K562 (cell line): ENCODE results near the gene RBM20. TPM values are rescaled to one million over a fixed set of nuclear protein-coding genes. Genes with fewer than 3 reads are reported as not detected.

Source experiments
- ATAC-seq: fragments of 200-7000 bp; cut with Tn5 transposase; 3 replicates; pipeline ENCODE4 v1.9.1; 2020; ENCODE audit warnings: moderate library complexity
- BruUV-seq: library from RNA; stranded (reverse); fragments of 400-500 nt; replicated peaks from 2 replicates; lab custom pipeline; 2021; lab: Mats Ljungman, UMichigan
- CTCF ChIA-PET: fragments of 300-600 bp; formaldehyde crosslinking; extraction: SDS; loops from one replicate; lab custom pipeline; 2021; ENCODE audit warnings: low intra/inter-chr PET ratio; lab: Yijun Ruan, JAX
- POLR2A ChIA-PET: fragments of 300-600, 350-650 bp; sonication (Branson Sonifier 250); formaldehyde crosslinking; extraction: SDS; loops from one replicate; lab custom pipeline; 2021; ENCODE audit warnings: antibody characterized with exemption, inconsistent platforms; lab: Yijun Ruan, JAX
- DNase-seq, 4 experiments: peaks; one replicate each; pipeline versions ENCODE4 v3.0.0 to v3.0.0-alpha.2; 2011 to 2018; ENCODE audit warnings: low spot score in 3 of 4, mixed read lengths in 3 of 4; ENCODE audit errors: extremely low read depth in 1 of 4
- FAIRE-seq: peaks from 2 replicates; lab custom pipeline; 2011; peaks lifted over from hg19 to GRCh38; lab: Jason Lieb, UNC
- H2AFZ ChIP-seq: 2 replicates; pipeline ENCODE4 v1.6.0; 2011; ENCODE audit warnings: low read depth, low read length, control low read depth, inconsistent platforms
- H3K27ac ChIP-seq: fragments of 200-600 bp; 3 replicates; pipeline ENCODE4 v1.8.0; 2011; ENCODE audit warnings: low read depth, mild to moderate bottlenecking, control low read depth, inconsistent platforms, low read length, moderate library complexity, mixed read lengths; ENCODE audit errors: extremely low read depth
- H3K27me3 ChIP-seq, 2 experiments: fragments of 300-600 bp in 1 of 2; 2 replicates in 1 of 2; 3 replicates in 1 of 2; pipeline versions ENCODE4 v1.6.0 to v1.8.0; 2011; ENCODE audit warnings: inconsistent platforms in 2 of 2, low read length in 2 of 2, mild to moderate bottlenecking in 1 of 2, mixed read lengths in 1 of 2, moderate library complexity in 1 of 2; ENCODE audit not compliant: control insufficient read depth in 2 of 2, insufficient read depth in 2 of 2
- H3K36me3 ChIP-seq: fragments of 300-600 bp; 3 replicates; pipeline ENCODE4 v1.8.0; 2011; ENCODE audit warnings: mild to moderate bottlenecking, low read length, inconsistent platforms; ENCODE audit not compliant: control insufficient read depth, insufficient read depth
- H3K4me1 ChIP-seq, 2 experiments: fragments of 200-600 bp in 1 of 2; replicated peaks in 1 of 2; 2 replicates in 1 of 2; 3 replicates in 1 of 2; pipeline versions ENCODE4 v1.5.1 to v1.8.0; 2011; ENCODE audit warnings: inconsistent platforms in 2 of 2, low read length in 2 of 2, mild to moderate bottlenecking in 1 of 2, mixed read lengths in 1 of 2, moderate library complexity in 1 of 2; ENCODE audit not compliant: control insufficient read depth in 2 of 2, insufficient read depth in 2 of 2
- H3K4me2 ChIP-seq: 2 replicates; pipeline ENCODE4 v1.6.1; 2011; ENCODE audit warnings: low read length, control low read depth, inconsistent platforms, mixed read lengths; ENCODE audit not compliant: insufficient read depth
- H3K4me3 ChIP-seq: fragments of 200-600 bp; sonication (generic), shearing (Covaris generic); 2 replicates; pipeline ENCODE4 v1.5.1; 2016; ENCODE audit warnings: control low read depth, inconsistent platforms
- H3K79me2 ChIP-seq: fragments of 200-600 bp; 3 replicates; pipeline ENCODE4 v1.8.0; 2011; ENCODE audit warnings: low read length, inconsistent platforms; ENCODE audit not compliant: control insufficient read depth, insufficient read depth
- H3K9ac ChIP-seq, 2 experiments: 2 replicates each; pipeline versions ENCODE4 v1.6.0 to v1.6.1; 2011; ENCODE audit warnings: low read depth in 2 of 2, low read length in 2 of 2, control low read depth in 1 of 2, inconsistent platforms in 1 of 2, mild to moderate bottlenecking in 1 of 2, mixed read lengths in 1 of 2; ENCODE audit not compliant: insufficient read depth in 1 of 2
- H3K9me1 ChIP-seq: one replicate; pipeline ENCODE4 v1.6.0; 2011; ENCODE audit warnings: inconsistent platforms, mild to moderate bottlenecking, low read length, moderate library complexity; ENCODE audit not compliant: control insufficient read depth, insufficient read depth
- H3K9me3 ChIP-seq: replicated peaks from 2 replicates; pipeline ENCODE4 v1.5.1; 2011; ENCODE audit warnings: low read depth, low read length, inconsistent platforms; ENCODE audit not compliant: control insufficient read depth, insufficient read depth
- H4K20me1 ChIP-seq: replicated peaks from 2 replicates; pipeline ENCODE4 v1.6.1; 2011; ENCODE audit warnings: low read length, inconsistent platforms, mixed read lengths; ENCODE audit not compliant: control insufficient read depth, insufficient read depth
- CREB3 ChIP-seq: fragments of 450-650 bp; conservative IDR thresholded peaks from 2 replicates; pipeline ENCODE4 v1.6.1; 2016; ENCODE audit warnings: missing genetic modification characterization, low read depth, mild to moderate bottlenecking, missing compliant biosample characterization, moderate library complexity
- GABPB1 ChIP-seq: sonication (generic); formaldehyde crosslinking; IDR thresholded peaks from 2 replicates; pipeline ENCODE4 v1.8.0; 2022; ENCODE audit warnings: mild to moderate bottlenecking, missing genetic modification reagents
- KAT8 ChIP-seq: fragments of 450-650 bp; IDR thresholded peaks from 2 replicates; pipeline ENCODE4 v1.6.1; 2016; ENCODE audit warnings: low read depth, mild to moderate bottlenecking
- MCM3 ChIP-seq: fragments of 450-650 bp; IDR thresholded peaks from 2 replicates; pipeline ENCODE4 v1.6.1; 2016
- RNF219 ChIP-seq: fragments of 250-450 bp; sonication (Bioruptor Pico); IDR thresholded peaks from 2 replicates; pipeline ENCODE4 v1.5.0; 2022; ENCODE audit warnings: mild to moderate bottlenecking
- SAFB2 ChIP-seq: fragments of 200-400 bp; formaldehyde crosslinking; IDR thresholded peaks from 2 replicates; pipeline ENCODE4 v1.6.1; 2018; ENCODE audit warnings: borderline replicate concordance, low read length, low read depth, moderate library complexity; ENCODE audit not compliant: severe bottlenecking
- TAF7 ChIP-seq: fragments of 450-650 bp; IDR thresholded peaks from 2 replicates; pipeline ENCODE4 v1.6.1; 2016; ENCODE audit warnings: missing genetic modification characterization, missing compliant biosample characterization
- TOE1 ChIP-seq, 2 experiments: fragments of 450-650 bp in 1 of 2; sonication (generic) in 1 of 2; formaldehyde crosslinking in 1 of 2; IDR thresholded peaks; 2 replicates each; pipeline versions ENCODE4 v1.7.1 to v1.8.0; 2016 to 2022; ENCODE audit warnings: borderline replicate concordance in 2 of 2, mild to moderate bottlenecking in 2 of 2, antibody characterized with exemption in 1 of 2, inconsistent platforms in 1 of 2, low read depth in 1 of 2, missing genetic modification reagents in 1 of 2, moderate library complexity in 1 of 2
- ZC3H8 ChIP-seq: fragments of 450-650 bp; IDR thresholded peaks from 2 replicates; pipeline ENCODE4 v1.6.1; 2017
- ZNF280B ChIP-seq: fragments of 250-450 bp; sonication (Bioruptor Pico); IDR thresholded peaks from 2 replicates; pipeline ENCODE4 v1.5.1; 2021; ENCODE audit warnings: mild to moderate bottlenecking
- ZNF830 ChIP-seq: fragments of 250-450 bp; sonication (Bioruptor Pico); IDR thresholded peaks from 2 replicates; pipeline ENCODE4 v1.5.0; 2021; ENCODE audit warnings: mild to moderate bottlenecking
- WGBS: fragments of 100-300 bp; shearing (Covaris generic); methylation state at CpG from one replicate; pipeline ENCODE4 v1.1.6; 2016; ENCODE audit warnings: low coverage, mixed read lengths; ENCODE audit not compliant: insufficient coverage; ENCODE audit errors: missing lambda C conversion rate; 5-methylcytosine and 5-hydroxymethylcytosine counted together
- in situ Hi-C: fragments of 300-500 bp; cut with MboI; formaldehyde crosslinking; loops from 4 replicates; pipeline ENCODE4 v1.15.0; 2018; ENCODE audit warnings: inconsistent platforms, mixed read lengths
- intact Hi-C: fragments of 100-400 bp; cut with micrococcal nuclease; formaldehyde crosslinking; loops from 2 replicates; pipeline ENCODE4 v1.14.2; 2022
- polyA plus RNA-seq, 8 experiments: library from polyadenylated mRNA; depleted of rRNA in 4 of 8; stranded (reverse) in 5 of 8; unstranded in 3 of 8; fragments of >200 nt; fragmentation: Nextera tagmentation in 2 of 8; fragmentation: Illumina TruSeq in 1 of 8; extraction: Ambion mirVana in 2 of 8; extraction: Trizol in 1 of 8; gene quantifications; 2 replicates each; pipeline versions ENCODE4 v1.2.1 to v1.2.3, GENCODE V29; 2011 to 2014; ENCODE audit warnings: inconsistent platforms in 1 of 8, missing spikeins in 1 of 8
- total RNA-seq, 7 experiments: library from RNA; depleted of rRNA in 6 of 7; stranded (reverse); fragments of >200 nt in 6 of 7; fragmentation: Illumina TruSeq in 2 of 7; extraction: Trizol in 2 of 7; gene quantifications; 2 replicates each; pipeline versions ENCODE4 v1.2.1 to v1.2.3, GENCODE V29; 2011 to 2021; ENCODE audit warnings: low replicate concordance in 1 of 7

The RBM20 gene
- total and polyA plus RNA-seq, 9 of the 15 experiments (the other 6 are each of a cell fraction or from before 2014, with no cell fraction given), result 0.63 to 5.7 (median 3.2) TPM

GRCh38 chr10:110709444-110709828 is 65.3 kb downstream of the RBM20 start:
- no peak overlapping the region for H3K4me2 ChIP-seq
- TF ChIP-seq GABPB1 (no peak), SAFB2 (no peak), KAT8 (no peak), TAF7 (tag) (no peak), ZNF830 (no peak), TOE1 (IDR thresholded peaks at IDR 0.05; ENCODE audit: borderline replicate concordance) (no peak), TOE1 (CRISPR knock-in tag; IDR thresholded peaks at IDR 0.05; ENCODE audit: borderline replicate concordance, low read depth) (no peak), RNF219 (CRISPR knock-in tag) (no peak), CREB3 (tag) (no peak), ZC3H8 (no peak), MCM3 (no peak), ZNF280B (CRISPR knock-in tag) (no peak)
- TF ChIP-seq, all 486 proteins: peak for 0
- ChIA-PET POLR2A (no interaction called here), CTCF (no interaction called here)
- FAIRE-seq (no peak), ATAC-seq (no peak), DNase-seq (no peak)
- Histone ChIP-seq H3K27me3 (no peaks in the 10 kb centered on the region), H3K9ac (no peak overlapping the region), H3K4me1 (no peaks in the 10 kb centered on the region; a peak in 1 of 5 replicates), H4K20me1 (no peaks in the 10 kb centered on the region), H3K4me3 (no peak overlapping the region), H3K36me3 (no peaks in the 10 kb centered on the region), H3K9me1 (no peaks in the 10 kb centered on the region), H3K27ac (no peak overlapping the region), H3K79me2 (peaks cover 10% of the 10 kb centered on the region; the same call in 1 of the 3 replicates), H2AFZ (no peak overlapping the region), H3K9me3 (no peaks in the 10 kb centered on the region)
- WGBS, result 70% methylated on average over 1 of the region's 3 CpGs
- intact Hi-C loops, result no loop called here
- in situ Hi-C loops, result no loop called here
- no TSS peak for BruUV-seq
